Measurements from ENCODE around the gene PTPRK. TPM values are rescaled to one million over a fixed set of nuclear protein-coding genes. Genes with fewer than 3 reads are reported as not detected.
A peak's percentile ranks its signal among the peaks of the same experiment; 100 is the strongest.

Gene PTPRK
- polyA plus RNA-seq, 2 donors, result 4.3 to 5.1 TPM

DNA sequence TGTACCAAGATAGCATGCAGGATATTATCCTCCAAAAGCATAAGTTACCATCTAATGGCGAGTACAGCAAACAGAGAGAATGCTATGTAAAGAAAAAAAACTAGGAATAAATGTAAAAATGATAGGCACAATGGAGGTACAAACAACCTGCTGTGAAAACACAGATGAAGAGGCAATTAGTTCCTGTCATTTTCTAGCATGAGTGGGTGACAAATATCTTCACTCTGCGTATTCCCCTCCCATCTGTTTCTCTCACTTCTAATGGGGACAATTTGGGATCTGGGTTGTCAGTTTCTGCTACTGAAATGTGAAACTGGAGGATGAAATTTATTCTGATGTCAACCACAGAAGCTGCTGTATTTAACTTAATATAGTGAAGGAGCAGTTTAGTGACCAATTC is 11.7 kb upstream of the PTPRK start:
- Histone ChIP-seq H3K27me3 (ENCODE audit: control insufficient read depth in 1 of 2, insufficient read depth in 2 of 2, low read length in 2 of 2) (no peaks in the 10 kb centered on the region), H3K36me3 (ENCODE audit: control insufficient read depth in 2 of 2, insufficient read depth in 2 of 2, low read length in 1 of 2) (no peaks in the 10 kb centered on the region), H3K4me3 (ENCODE audit: low read depth in 1 of 2, low read length in 2 of 2) (no peak overlapping the region), H3K27ac (ENCODE audit: low read depth in 2 of 2, low read length in 1 of 2) (no peak overlapping the region), H3K9me3 (ENCODE audit: control insufficient read depth in 2 of 2, insufficient read depth in 1 of 2, low read depth in 1 of 2, low read length in 1 of 2) (no peaks in the 10 kb centered on the region), H3K4me1 (ENCODE audit: control insufficient read depth in 2 of 2, insufficient read depth in 2 of 2, low read length in 1 of 2) (no peaks in the 10 kb centered on the region)
- WGBS, 2 donors, result 92 to 93% methylated on average over 2 of the region's 2 CpGs

DNA sequence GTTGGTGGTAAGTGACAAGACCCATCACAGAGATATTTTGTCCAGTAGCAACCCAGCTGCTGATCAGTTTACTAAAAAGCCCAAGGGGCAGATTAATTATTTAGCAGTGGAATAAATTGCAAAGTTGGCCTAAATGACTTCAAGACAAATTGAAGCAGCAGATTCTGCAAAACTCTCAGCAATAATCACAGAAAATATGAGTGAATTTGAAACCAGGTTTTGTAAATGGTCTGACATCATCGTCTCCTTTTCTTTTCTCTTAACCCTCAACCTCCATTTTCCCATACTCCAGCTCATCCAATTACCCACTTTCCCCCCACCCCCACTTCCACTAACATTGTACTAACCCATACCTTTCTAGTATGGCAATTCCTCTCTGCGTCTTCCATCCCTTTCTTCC is 11.3 kb upstream of the PTPRK start:
- Histone ChIP-seq H3K4me1 (ENCODE audit: control insufficient read depth in 2 of 2, insufficient read depth in 2 of 2, low read length in 1 of 2) (no peaks in the 10 kb centered on the region), H3K36me3 (ENCODE audit: control insufficient read depth in 2 of 2, insufficient read depth in 2 of 2, low read length in 1 of 2) (no peaks in the 10 kb centered on the region), H3K27ac (ENCODE audit: low read depth in 2 of 2, low read length in 1 of 2) (no peak overlapping the region), H3K27me3 (ENCODE audit: control insufficient read depth in 1 of 2, insufficient read depth in 2 of 2, low read length in 2 of 2) (no peaks in the 10 kb centered on the region), H3K9me3 (ENCODE audit: control insufficient read depth in 2 of 2, insufficient read depth in 1 of 2, low read depth in 1 of 2, low read length in 1 of 2) (no peaks in the 10 kb centered on the region), H3K4me3 (ENCODE audit: low read depth in 1 of 2, low read length in 2 of 2) (no peak overlapping the region)
- WGBS, 2 donors, result 93% methylated on average over 2 of the region's 2 CpGs

DNA sequence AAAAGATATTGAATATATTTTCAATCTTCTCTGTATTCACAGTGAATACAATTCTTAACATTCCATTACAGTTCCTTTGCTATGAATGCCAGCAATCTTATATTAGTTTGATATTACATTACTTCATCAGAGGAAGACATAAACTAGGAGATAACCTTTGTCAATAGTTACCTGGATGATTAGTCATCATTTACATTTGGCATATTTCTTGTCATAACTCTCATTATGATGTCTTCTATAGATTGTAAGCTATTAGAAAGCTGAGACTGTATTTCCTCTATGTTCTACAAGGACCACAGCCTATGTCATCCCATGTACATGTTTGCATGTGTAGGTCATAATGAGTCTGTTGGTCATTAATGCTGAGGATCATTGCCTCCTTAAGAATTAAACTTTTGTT is 7.8 kb upstream of the PTPRK start:
- H3K4me3 ChIP-seq (ENCODE audit: low read depth in 1 of 2, low read length in 2 of 2), result no peak overlapping the region
- no peaks in the 10 kb centered on the region for H3K27me3 ChIP-seq (ENCODE audit: control insufficient read depth in 1 of 2, insufficient read depth in 2 of 2, low read length in 2 of 2)
- H3K36me3 ChIP-seq (ENCODE audit: control insufficient read depth in 2 of 2, insufficient read depth in 2 of 2, low read length in 1 of 2), result no peaks in the 10 kb centered on the region
- H3K4me1 ChIP-seq (ENCODE audit: control insufficient read depth in 2 of 2, insufficient read depth in 2 of 2, low read length in 1 of 2), result no peaks in the 10 kb centered on the region
- H3K27ac ChIP-seq (ENCODE audit: low read depth in 2 of 2, low read length in 1 of 2), result no peak overlapping the region
- no peaks in the 10 kb centered on the region for H3K9me3 ChIP-seq (ENCODE audit: control insufficient read depth in 2 of 2, insufficient read depth in 1 of 2, low read depth in 1 of 2, low read length in 1 of 2)

DNA sequence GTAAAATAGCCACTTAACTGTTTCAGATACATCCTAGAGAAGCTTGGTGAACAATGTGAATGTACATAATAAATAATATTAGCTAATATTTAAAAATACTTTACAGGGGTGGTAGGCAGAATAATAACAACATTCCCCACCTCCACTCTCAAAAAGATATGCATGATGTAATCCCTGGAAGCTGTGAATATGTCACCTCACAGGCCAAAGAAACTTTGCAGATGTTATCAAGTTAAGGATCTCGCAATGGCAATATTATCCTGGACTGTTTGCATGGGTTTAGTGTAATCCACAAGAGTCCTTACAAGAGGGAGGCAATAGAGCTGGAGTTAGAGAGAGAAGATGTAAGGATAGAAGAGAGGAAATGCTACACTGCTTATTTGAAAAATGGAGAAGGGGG is 7.0 kb upstream of the PTPRK start:
- no peaks in the 10 kb centered on the region for H3K36me3 ChIP-seq (ENCODE audit: control insufficient read depth in 2 of 2, insufficient read depth in 2 of 2, low read length in 1 of 2)
- no peaks in the 10 kb centered on the region for H3K4me1 ChIP-seq (ENCODE audit: control insufficient read depth in 2 of 2, insufficient read depth in 2 of 2, low read length in 1 of 2)
- 86 to 93% methylated on average over 1 of the region's 1 CpG for WGBS, 2 donors
- H3K4me3 ChIP-seq (ENCODE audit: low read depth in 1 of 2, low read length in 2 of 2), result no peak overlapping the region
- no peaks in the 10 kb centered on the region for H3K27me3 ChIP-seq (ENCODE audit: control insufficient read depth in 1 of 2, insufficient read depth in 2 of 2, low read length in 2 of 2)
- H3K9me3 ChIP-seq (ENCODE audit: control insufficient read depth in 2 of 2, insufficient read depth in 1 of 2, low read depth in 1 of 2, low read length in 1 of 2), result no peaks in the 10 kb centered on the region
- no peak overlapping the region for H3K27ac ChIP-seq (ENCODE audit: low read depth in 2 of 2, low read length in 1 of 2)

DNA sequence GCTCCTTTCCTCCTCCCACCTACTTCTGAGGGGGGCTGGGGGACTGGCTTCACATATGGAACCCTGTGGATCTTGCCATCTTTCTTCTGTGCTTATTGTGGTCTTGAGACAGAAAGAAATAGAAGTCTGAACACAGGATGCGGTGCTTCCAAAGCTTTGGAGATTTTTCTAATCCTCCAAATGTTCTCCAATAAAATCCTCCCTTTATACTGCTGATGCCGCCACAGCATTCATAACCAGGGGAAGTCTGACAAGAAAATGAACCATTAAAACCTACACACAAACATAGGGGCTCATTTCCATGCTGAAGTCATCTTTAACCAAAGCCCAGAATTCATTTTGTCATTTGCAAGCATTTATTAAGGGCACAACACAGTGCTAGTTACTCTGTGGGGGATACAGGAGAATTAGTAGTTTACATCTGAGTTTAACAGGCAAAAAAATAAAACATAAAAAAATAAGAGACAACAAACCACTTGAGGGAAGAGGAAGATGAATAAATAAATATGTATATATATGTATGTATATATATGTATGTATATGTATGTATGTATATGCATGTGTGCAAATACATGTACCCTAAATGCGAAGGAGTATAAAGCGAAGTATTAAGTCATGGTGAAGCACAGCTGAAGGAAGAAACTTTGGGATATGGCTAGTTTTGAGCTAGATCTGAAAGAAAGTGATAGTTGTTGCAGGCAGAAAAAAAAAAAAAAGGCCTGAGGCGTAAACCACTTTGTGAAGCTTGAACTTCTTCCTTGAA is 5.9 kb upstream of the PTPRK start:
- H3K4me1 ChIP-seq (ENCODE audit: control insufficient read depth in 2 of 2, insufficient read depth in 2 of 2, low read length in 1 of 2), result no peaks in the 10 kb centered on the region

DNA sequence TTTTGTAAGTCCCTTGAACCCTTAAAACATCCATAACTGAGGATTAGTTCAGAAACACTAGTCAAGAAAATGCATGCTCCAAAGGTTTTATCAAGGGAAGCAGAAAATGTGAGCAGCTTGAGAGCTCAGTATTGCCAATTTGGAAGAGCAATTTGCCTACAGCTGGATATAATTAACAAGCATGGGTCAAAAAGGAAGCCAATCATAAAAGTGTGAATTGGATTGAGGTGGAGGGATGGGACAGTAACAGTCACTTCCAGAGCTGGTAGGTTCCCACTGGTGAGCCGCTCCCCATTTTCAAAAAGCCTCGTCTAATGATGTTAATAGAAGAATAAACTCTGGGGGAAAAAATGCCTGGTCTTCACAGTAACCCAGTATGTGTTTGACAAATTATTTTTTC is 5.0 kb upstream of the PTPRK start:
- Histone ChIP-seq H3K4me1 (ENCODE audit: control insufficient read depth in 2 of 2, insufficient read depth in 2 of 2, low read length in 1 of 2) (no peaks in the 10 kb centered on the region), H3K9me3 (ENCODE audit: control insufficient read depth in 2 of 2, insufficient read depth in 1 of 2, low read depth in 1 of 2, low read length in 1 of 2) (no peaks in the 10 kb centered on the region), H3K4me3 (ENCODE audit: low read depth in 1 of 2, low read length in 2 of 2) (no peak overlapping the region), H3K27me3 (ENCODE audit: control insufficient read depth in 1 of 2, insufficient read depth in 2 of 2, low read length in 2 of 2) (no peaks in the 10 kb centered on the region), H3K27ac (ENCODE audit: low read depth in 2 of 2, low read length in 1 of 2) (no peak overlapping the region), H3K36me3 (ENCODE audit: control insufficient read depth in 2 of 2, insufficient read depth in 2 of 2, low read length in 1 of 2) (no peaks in the 10 kb centered on the region)
- 91 to 95% methylated on average over 2 of the region's 2 CpGs for WGBS, 2 donors

More for the DNA sequence above, 5.9 kb upstream of the PTPRK start:
- WGBS, 2 donors, result 92 to 96% methylated on average over 5 of the region's 5 CpGs
- no peak overlapping the region for H3K27ac ChIP-seq (ENCODE audit: low read depth in 2 of 2, low read length in 1 of 2)
- no peaks in the 10 kb centered on the region for H3K27me3 ChIP-seq (ENCODE audit: control insufficient read depth in 1 of 2, insufficient read depth in 2 of 2, low read length in 2 of 2)
- H3K36me3 ChIP-seq (ENCODE audit: control insufficient read depth in 2 of 2, insufficient read depth in 2 of 2, low read length in 1 of 2), result no peaks in the 10 kb centered on the region
- H3K9me3 ChIP-seq (ENCODE audit: control insufficient read depth in 2 of 2, insufficient read depth in 1 of 2, low read depth in 1 of 2, low read length in 1 of 2), result no peaks in the 10 kb centered on the region
- no peak overlapping the region for H3K4me3 ChIP-seq (ENCODE audit: low read depth in 1 of 2, low read length in 2 of 2)

DNA sequence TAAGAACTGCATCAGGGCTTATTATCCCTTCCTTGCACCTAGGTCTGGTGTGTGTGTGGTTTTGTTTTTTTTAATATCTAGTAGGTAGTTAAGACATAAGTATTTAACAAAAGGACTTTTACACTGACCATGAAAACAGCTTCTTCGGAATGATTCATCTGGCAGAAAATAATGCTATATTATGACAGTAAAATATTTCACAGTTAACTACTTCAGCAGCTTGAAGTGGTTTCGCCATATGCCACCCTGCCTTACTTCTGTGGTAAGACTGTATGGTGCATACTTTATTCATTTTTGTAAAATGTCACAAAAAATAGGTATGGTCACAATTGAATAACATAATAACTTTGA is 858 bp upstream of the PTPRK start:
- WGBS, 2 donors, result 36 to 39% methylated on average over 2 of the region's 2 CpGs
- H3K27ac ChIP-seq (ENCODE audit: low read depth in 2 of 2, low read length in 1 of 2), result peak overlapping the region in 1 of 2 donors; percentile 90

DNA sequence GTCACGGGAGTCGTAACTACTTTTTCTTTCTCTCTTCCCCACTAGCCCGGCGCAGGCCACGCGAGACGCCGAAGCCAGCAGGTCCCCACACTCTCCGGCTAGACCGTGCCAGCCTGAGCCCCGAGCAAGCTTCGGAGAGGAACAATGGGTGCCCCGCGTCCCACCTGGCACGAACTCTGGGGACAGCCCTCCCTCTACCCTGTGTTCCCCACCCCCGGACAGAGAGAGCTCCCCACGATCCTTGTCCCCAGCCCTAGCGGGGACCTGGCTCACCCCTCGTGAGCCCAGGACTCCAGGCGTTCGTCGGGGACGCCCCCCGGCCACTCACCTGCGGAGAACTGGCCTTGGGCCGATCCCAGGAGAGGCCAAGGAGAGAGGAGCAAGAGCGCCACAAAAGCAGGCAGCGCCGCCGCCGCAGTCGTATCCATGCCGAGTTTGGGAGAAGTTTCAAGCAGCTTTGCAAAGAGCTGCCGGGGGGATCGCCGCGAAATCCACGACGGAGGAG is 416 bp downstream of the PTPRK start:
- Histone ChIP-seq H3K27me3 (ENCODE audit: control insufficient read depth in 1 of 2, insufficient read depth in 2 of 2, low read length in 2 of 2) (no peaks in the 10 kb centered on the region), H3K27ac (ENCODE audit: low read depth in 2 of 2, low read length in 1 of 2) (peak overlapping the region; percentile 93 to 95), H3K4me3 (ENCODE audit: low read depth in 1 of 2, low read length in 2 of 2) (peak overlapping the region; percentile 79 to 80), H3K9me3 (ENCODE audit: control insufficient read depth in 2 of 2, insufficient read depth in 1 of 2, low read depth in 1 of 2, low read length in 1 of 2) (no peaks in the 10 kb centered on the region), H3K4me1 (ENCODE audit: control insufficient read depth in 2 of 2, insufficient read depth in 2 of 2, low read length in 1 of 2) (no peaks in the 10 kb centered on the region), H3K36me3 (ENCODE audit: control insufficient read depth in 2 of 2, insufficient read depth in 2 of 2, low read length in 1 of 2) (no peaks in the 10 kb centered on the region)
- WGBS, 2 donors, result 0 to 1% methylated on average over 34 to 39 of the region's 39 CpGs

More for the DNA sequence above, 858 bp upstream of the PTPRK start:
- Histone ChIP-seq H3K4me1 (ENCODE audit: control insufficient read depth in 2 of 2, insufficient read depth in 2 of 2, low read length in 1 of 2) (no peaks in the 10 kb centered on the region), H3K4me3 (ENCODE audit: low read depth in 1 of 2, low read length in 2 of 2) (peak overlapping the region; percentile 69 to 80), H3K36me3 (ENCODE audit: control insufficient read depth in 2 of 2, insufficient read depth in 2 of 2, low read length in 1 of 2) (no peaks in the 10 kb centered on the region), H3K27me3 (ENCODE audit: control insufficient read depth in 1 of 2, insufficient read depth in 2 of 2, low read length in 2 of 2) (no peaks in the 10 kb centered on the region), H3K9me3 (ENCODE audit: control insufficient read depth in 2 of 2, insufficient read depth in 1 of 2, low read depth in 1 of 2, low read length in 1 of 2) (no peaks in the 10 kb centered on the region)

DNA sequence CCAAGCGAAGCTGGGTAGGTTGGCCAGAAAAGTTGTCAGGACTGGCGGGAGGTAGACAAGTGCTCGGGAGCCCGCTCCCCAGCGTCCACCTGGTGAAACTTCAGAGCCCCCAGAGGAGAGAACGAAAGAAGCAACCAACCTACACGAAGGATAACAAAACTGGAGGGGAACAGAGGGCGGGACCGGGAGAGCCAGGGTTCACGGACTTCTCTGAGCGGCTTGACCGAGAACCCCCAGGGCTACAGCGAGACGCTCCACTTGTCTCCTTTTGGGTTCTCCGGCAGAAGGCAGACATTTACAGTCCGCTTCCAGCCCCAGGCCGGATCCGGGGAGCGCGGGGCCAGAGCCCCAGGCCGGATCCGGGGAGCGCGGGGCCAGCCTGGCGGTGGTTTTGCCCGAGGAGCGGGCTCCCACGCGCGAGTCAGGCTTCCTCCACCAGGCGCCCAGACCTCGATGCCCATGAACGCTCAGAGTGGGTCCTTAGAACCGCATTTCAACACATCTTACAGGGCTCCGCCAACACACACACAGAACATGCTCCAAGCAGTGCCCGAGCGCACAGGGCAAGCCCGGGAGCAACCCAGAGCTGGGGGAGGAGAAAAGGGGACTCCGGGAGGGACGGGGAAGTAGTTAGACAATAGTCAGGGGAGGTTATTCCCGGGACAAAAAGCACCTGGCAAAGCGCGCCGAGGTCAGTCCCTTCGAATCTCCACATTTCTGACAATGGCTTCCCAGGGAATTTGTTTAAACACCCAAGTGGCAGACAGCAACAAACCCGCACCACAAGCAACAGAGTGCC is 1.1 kb downstream of the PTPRK start:
- Histone ChIP-seq H3K4me1 (ENCODE audit: control insufficient read depth in 2 of 2, insufficient read depth in 2 of 2, low read length in 1 of 2) (no peaks in the 10 kb centered on the region), H3K27me3 (ENCODE audit: control insufficient read depth in 1 of 2, insufficient read depth in 2 of 2, low read length in 2 of 2) (no peaks in the 10 kb centered on the region), H3K9me3 (ENCODE audit: control insufficient read depth in 2 of 2, insufficient read depth in 1 of 2, low read depth in 1 of 2, low read length in 1 of 2) (no peaks in the 10 kb centered on the region), H3K4me3 (ENCODE audit: low read depth in 1 of 2, low read length in 2 of 2) (peak overlapping the region; percentile 79 to 80), H3K27ac (ENCODE audit: low read depth in 2 of 2, low read length in 1 of 2) (peak overlapping the region; percentile 93 to 95), H3K36me3 (ENCODE audit: control insufficient read depth in 2 of 2, insufficient read depth in 2 of 2, low read length in 1 of 2) (no peaks in the 10 kb centered on the region)
- WGBS, 2 donors, result 1% methylated on average over 46 of the region's 46 CpGs

All from esophagus (tissue), 2 donors.